Activated T-helper 17 cell treated with anti-CD3 and anti-CD28 coated beads, Interleukin-2, amount 50 U/mL, for 72 hours (primary cell): ENCODE data around the gene VPS13D. TPM values are rescaled to one million over a fixed set of nuclear protein-coding genes. Genes with fewer than 3 reads are reported as not detected.
A peak's percentile ranks its signal among the peaks of the same experiment; 100 is the strongest.
"Not testable (repeated sequence)": the region's sequence is repeated elsewhere in the genome, so short reads cannot be mapped to it uniquely, and the experiment has no call there.

Experiments
- ATAC-seq: fragments of 150-1000 bp; cut with Tn5 transposase; replicated peaks from 2 replicates; pipeline ENCODE4 v1.10.0; 2021; ENCODE audit warnings: mild to moderate bottlenecking, moderate library complexity
- H3K27ac Mint-ChIP-seq: one replicate; pipeline ENCODE4 v1.8.0; 2022; ENCODE audit warnings: mixed read lengths
- H3K27me3 Mint-ChIP-seq: one replicate; pipeline ENCODE4 v1.8.0; 2022; ENCODE audit warnings: mixed read lengths
- H3K36me3 Mint-ChIP-seq: one replicate; pipeline ENCODE4 v1.8.0; 2022; ENCODE audit warnings: low read depth, mild to moderate bottlenecking, mixed read lengths
- H3K4me1 Mint-ChIP-seq: one replicate; pipeline ENCODE4 v1.8.0; 2022; ENCODE audit warnings: mixed read lengths
- H3K4me3 Mint-ChIP-seq: one replicate; pipeline ENCODE4 v1.8.0; 2022; ENCODE audit warnings: mild to moderate bottlenecking, mixed read lengths
- H3K9me3 Mint-ChIP-seq: one replicate; pipeline ENCODE4 v1.8.0; 2022; ENCODE audit warnings: mixed read lengths
- total RNA-seq, 2 donors: library from RNA; stranded (reverse); gene quantifications; one replicate each; pipeline ENCODE4 v1.2.3, GENCODE V29; 2022

VPS13D gene
- total RNA-seq, 2 donors from 2014 or later, result 30.4 to 35.6 TPM

- Mint-ChIP-seq H3K27ac (no peak overlapping the region), H3K4me3 (no peak overlapping the region), H3K9me3 (no peaks in the 10 kb centered on the region), H3K36me3 (peaks cover 38% of the 10 kb centered on the region), H3K27me3 (no peaks in the 10 kb centered on the region), H3K4me1 (peaks cover 52% of the 10 kb centered on the region)
- no peak for ATAC-seq
Observed at GRCh38 chr1:12451560-12451900, 221.7 kb downstream of the VPS13D start.

DNA sequence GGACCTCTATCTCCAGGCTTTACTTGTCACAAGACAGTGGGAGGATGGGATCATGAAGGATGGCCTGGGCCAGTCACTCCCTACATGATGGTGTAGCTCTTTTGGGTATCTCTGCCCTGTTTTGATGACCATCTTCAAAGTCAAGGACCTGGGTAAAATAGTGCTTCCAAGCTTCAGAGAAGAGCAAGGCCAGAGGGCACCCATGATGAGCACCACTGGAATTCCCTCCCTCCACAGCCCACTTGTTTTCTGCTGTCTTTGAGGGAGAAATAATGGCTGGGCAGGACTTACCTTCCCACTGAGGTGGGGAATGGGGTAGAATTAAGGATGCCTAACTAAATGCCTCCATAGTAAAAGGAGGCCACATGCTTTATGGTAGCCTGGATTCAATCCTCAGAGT, 222.4 kb downstream of the VPS13D start:
- Mint-ChIP-seq H3K4me1 (peaks cover 52% of the 10 kb centered on the region), H3K4me3 (no peak overlapping the region), H3K9me3 (no peaks in the 10 kb centered on the region), H3K36me3 (peaks cover 45% of the 10 kb centered on the region), H3K27ac (no peak overlapping the region), H3K27me3 (no peaks in the 10 kb centered on the region)
- no peak for ATAC-seq

- H3K27me3 Mint-ChIP-seq, result no peaks in the 10 kb centered on the region
- peaks cover 44% of the 10 kb centered on the region for H3K4me1 Mint-ChIP-seq
- H3K4me3 Mint-ChIP-seq, result peak overlapping the region; percentile 47
- peaks cover 59% of the 10 kb centered on the region for H3K36me3 Mint-ChIP-seq
- no peaks in the 10 kb centered on the region for H3K9me3 Mint-ChIP-seq
- no peak for ATAC-seq
- H3K27ac Mint-ChIP-seq, result peak overlapping the region; percentile 75
Observed at GRCh38 chr1:12453400-12454343, 223.8 kb downstream of the VPS13D start.

DNA sequence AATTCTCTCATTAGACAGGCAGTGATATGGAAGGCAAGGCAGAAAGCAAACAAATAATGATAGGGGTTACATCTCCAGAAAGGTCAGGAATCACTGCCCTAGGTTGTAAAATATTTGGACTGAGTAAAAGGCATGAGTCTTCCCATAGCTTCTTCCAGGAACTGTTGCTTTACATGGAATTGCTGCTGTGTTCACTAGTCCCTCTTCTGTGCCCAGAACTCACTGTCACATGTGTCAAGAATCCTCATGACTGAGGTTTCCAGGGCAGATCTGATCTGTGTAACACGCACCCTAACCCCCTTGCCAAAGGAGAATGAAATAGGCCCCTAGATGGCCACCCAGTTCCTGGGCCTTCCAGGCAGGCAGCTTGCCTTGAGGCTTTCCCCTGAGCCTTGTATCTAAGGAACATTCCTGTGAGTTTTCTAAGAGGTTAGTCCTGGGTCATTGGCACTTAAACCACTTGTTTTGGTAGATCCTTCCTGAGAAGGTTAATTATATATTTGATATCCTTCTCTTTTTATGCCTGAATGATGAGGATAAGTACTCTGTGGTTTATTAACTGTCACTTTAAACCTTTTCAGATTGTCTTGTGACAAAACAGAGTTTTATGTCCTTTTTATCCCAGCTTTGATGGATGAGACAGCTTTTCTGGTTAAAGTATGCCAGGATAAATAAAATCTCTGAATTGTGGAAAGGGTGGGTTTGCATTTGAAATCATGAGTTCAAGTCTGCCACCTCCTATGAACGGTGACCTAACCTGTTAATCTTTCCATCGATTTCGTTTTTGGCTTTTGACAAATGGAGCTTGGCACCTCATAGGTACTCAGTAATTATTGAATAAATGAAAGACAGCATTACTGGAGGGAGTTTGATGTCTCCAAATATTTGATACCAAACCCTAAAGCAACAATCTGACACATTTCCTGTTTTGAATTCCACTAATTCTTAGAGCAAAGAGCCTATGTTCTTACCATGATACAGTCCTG, 224.9 kb downstream of the VPS13D start:
- Mint-ChIP-seq H3K4me3 (peak overlapping the region; percentile 47), H3K4me1 (peaks cover 34% of the 10 kb centered on the region), H3K36me3 (peaks cover 60% of the 10 kb centered on the region), H3K27ac (peak overlapping the region; percentile 75), H3K9me3 (no peaks in the 10 kb centered on the region), H3K27me3 (no peaks in the 10 kb centered on the region)
- no peak for ATAC-seq

DNA sequence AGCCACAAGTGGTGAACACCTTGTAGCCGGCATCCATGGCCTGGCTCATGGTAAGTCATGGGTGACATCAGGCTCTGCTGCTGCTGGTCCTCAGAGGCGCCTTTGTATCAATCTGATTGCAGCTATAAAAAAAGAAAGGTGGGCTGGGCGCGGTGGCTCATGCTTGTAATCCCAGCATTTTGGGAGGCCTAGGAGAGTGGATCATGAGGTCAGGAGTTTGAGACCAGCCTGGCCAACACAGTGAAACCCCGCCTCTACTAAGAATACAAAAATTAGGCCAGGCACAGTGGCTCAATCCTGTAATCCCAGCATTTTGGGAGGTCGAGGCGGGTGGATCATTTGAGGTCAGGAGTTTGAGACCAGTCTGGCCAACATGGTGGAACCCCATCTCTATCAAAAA, 226.3 kb downstream of the VPS13D start:
- H3K27me3 Mint-ChIP-seq, H3K9me3 Mint-ChIP-seq, H3K4me3 Mint-ChIP-seq, ATAC-seq, H3K27ac Mint-ChIP-seq: not testable (repeated sequence)
- H3K4me1 Mint-ChIP-seq, result peaks cover 23% of the 10 kb centered on the region
- peaks cover 63% of the 10 kb centered on the region for H3K36me3 Mint-ChIP-seq

GRCh38 chr1:12456979-12457378, 227.1 kb downstream of the VPS13D start:
- peaks cover 23% of the 10 kb centered on the region for H3K4me1 Mint-ChIP-seq
- no peaks in the 10 kb centered on the region for H3K9me3 Mint-ChIP-seq
- H3K36me3 Mint-ChIP-seq, result peaks cover 63% of the 10 kb centered on the region
- H3K27ac Mint-ChIP-seq, result no peak overlapping the region
- no peak for ATAC-seq
- H3K4me3 Mint-ChIP-seq, result no peak overlapping the region
- no peaks in the 10 kb centered on the region for H3K27me3 Mint-ChIP-seq

- Mint-ChIP-seq H3K4me3 (no peak overlapping the region), H3K4me1 (peaks cover 19% of the 10 kb centered on the region), H3K27me3 (no peaks in the 10 kb centered on the region), H3K27ac (no peak overlapping the region), H3K36me3 (peaks cover 68% of the 10 kb centered on the region), H3K9me3 (no peaks in the 10 kb centered on the region)
- ATAC-seq, result no peak
Observed at GRCh38 chr1:12457771-12458170, 227.9 kb downstream of the VPS13D start.

- peaks cover 73% of the 10 kb centered on the region for H3K36me3 Mint-ChIP-seq
- H3K9me3 Mint-ChIP-seq, result no peaks in the 10 kb centered on the region
- H3K27ac Mint-ChIP-seq, result no peak overlapping the region
- H3K4me1 Mint-ChIP-seq, result peaks cover 15% of the 10 kb centered on the region
- no peak overlapping the region for H3K4me3 Mint-ChIP-seq
- no peak for ATAC-seq
- H3K27me3 Mint-ChIP-seq, result no peaks in the 10 kb centered on the region
Observed at GRCh38 chr1:12458571-12458970, 228.7 kb downstream of the VPS13D start.

GRCh38 chr1:12460121-12460520, 230.3 kb downstream of the VPS13D start:
- peaks cover 4% of the 10 kb centered on the region for H3K4me1 Mint-ChIP-seq
- H3K36me3 Mint-ChIP-seq, result peaks cover 76% of the 10 kb centered on the region
- no peak overlapping the region for H3K4me3 Mint-ChIP-seq
- no peaks in the 10 kb centered on the region for H3K27me3 Mint-ChIP-seq
- H3K27ac Mint-ChIP-seq, result no peak overlapping the region
- H3K9me3 Mint-ChIP-seq, result no peaks in the 10 kb centered on the region
- ATAC-seq, result no peak

DNA sequence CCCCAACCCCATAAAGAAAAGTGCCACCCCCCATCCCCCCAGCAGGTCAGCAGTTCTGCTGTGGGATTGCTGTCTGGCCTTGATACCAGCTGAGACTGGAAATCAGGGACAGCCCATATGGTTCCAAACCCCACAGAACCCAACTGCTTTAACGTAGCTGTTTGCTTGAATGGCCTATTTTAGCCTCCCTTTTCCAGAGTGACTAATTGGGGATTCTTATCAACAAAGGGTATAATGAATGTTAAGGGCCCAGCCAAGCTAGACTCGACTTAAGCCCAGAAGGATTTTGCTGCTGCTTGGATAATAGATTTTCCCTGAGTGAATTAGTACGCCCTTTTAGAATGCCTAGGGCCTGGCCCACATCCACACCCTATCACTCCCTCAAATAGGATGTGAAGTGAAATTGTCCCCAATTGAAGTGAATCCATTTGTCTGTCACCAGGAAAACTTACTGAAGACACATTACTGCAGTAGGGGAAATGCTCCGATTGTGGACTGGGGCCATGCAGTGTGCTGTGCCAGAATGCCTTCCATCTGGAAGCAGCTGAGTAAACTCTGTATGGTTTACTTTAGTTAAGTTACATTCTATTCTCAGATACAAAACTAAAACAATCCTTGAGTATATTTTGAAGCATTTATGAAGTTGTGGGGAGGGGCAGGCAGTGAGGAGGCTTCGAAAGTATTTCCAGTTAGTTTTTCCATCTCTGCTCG, 231.2 kb downstream of the VPS13D start:
- peaks cover 80% of the 10 kb centered on the region for H3K36me3 Mint-ChIP-seq

DNA sequence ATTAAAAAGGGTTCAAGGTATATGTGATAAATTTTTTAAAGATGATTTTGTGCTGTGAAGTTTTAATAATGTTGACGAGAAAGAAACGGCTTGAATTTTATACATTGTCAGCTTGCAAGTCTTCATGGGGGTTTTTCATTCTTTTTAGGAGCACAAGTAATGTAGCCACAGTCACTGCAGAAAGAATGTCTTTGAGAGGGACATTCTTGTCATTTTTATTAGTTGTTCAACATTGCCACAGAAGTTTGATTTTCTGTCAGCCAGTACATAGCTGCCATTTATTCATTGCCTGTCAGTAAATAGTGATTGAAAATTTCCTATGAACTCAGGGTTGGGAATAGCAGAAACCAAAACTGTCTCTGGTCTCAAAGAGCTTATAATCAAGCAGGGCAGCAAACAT, 231.9 kb downstream of the VPS13D start:
- H3K36me3 Mint-ChIP-seq, result peaks cover 76% of the 10 kb centered on the region
- H3K9me3 Mint-ChIP-seq, result no peaks in the 10 kb centered on the region
- peaks cover 6% of the 10 kb centered on the region for H3K4me1 Mint-ChIP-seq
- no peak for ATAC-seq
- H3K27ac Mint-ChIP-seq, result no peak overlapping the region
- H3K27me3 Mint-ChIP-seq, result no peaks in the 10 kb centered on the region
- no peak overlapping the region for H3K4me3 Mint-ChIP-seq

More for the DNA sequence above, 231.2 kb downstream of the VPS13D start:
- Mint-ChIP-seq H3K4me3 (no peak overlapping the region), H3K27ac (no peak overlapping the region), H3K9me3 (no peaks in the 10 kb centered on the region), H3K27me3 (no peaks in the 10 kb centered on the region), H3K4me1 (peaks cover 4% of the 10 kb centered on the region)
- no peak for ATAC-seq

DNA sequence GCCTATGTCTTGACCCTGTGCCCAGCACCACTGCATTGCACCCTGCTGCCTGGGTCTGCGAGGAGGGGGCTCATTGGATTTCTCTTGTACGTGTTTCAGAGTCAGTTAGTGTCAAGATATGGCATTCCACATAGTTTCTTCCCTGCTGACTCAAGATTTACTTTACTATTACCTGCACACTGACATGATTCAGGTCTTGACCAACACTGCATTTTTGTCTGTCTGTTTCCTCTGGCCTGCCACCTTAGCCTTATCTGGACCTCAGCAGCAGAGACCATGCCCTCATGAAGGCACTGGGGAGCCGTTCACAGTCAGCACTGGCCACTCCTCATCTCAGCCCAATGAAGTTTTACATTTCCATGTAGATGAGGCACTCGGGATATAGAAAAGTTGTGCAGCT, 232.8 kb downstream of the VPS13D start:
- Mint-ChIP-seq H3K4me1 (peaks cover 14% of the 10 kb centered on the region), H3K27ac (no peak overlapping the region), H3K9me3 (no peaks in the 10 kb centered on the region), H3K27me3 (no peaks in the 10 kb centered on the region), H3K4me3 (no peak overlapping the region), H3K36me3 (peaks cover 76% of the 10 kb centered on the region)
- ATAC-seq, result no peak

DNA sequence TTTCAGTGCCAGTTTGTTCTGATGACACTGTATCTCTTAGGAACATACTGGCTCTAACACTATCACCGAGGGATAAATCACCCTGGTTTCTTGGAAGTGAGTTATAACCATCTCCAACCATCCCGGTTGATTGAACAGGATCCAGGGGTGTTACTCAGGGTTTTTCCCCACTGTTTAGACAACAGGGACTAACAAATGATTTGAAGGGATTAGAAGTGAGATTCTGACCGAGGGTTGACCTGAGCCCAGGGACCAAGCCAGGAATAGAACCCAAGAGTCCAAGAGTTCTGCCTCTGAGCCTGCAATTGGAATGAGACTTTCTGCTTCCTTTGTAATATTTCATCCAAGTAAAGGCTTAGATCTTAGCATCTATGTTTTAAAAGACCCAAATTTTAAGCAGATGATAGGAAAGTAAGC, 234.2 kb downstream of the VPS13D start:
- Mint-ChIP-seq H3K4me1 (peaks cover 20% of the 10 kb centered on the region), H3K27me3 (no peaks in the 10 kb centered on the region), H3K4me3 (no peak overlapping the region), H3K9me3 (no peaks in the 10 kb centered on the region), H3K27ac (no peak overlapping the region), H3K36me3 (peaks cover 72% of the 10 kb centered on the region)
- ATAC-seq, result no peak

DNA sequence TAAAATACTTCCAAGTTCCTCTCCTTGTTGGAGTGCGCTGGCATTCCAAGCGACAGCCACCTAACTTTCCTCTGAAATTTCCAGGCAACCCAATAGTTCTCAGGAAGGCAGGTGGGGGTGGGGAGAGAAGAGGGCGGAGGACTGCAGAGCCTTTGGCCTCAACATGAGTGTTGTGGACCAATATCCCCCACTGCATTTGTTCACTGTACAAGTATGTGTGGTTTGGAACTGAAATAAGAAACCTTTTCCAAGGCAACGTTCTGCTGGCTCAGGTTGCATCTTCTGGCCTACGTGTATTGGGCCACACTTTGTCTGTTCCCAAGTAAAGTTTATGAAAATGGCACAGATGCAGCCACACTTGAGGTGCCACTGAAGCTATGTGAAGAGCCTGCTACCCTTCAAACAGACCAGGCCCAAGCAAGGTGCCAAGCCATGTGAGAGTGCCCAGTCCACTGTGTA, 234.8 kb downstream of the VPS13D start:
- peaks cover 20% of the 10 kb centered on the region for H3K4me1 Mint-ChIP-seq
- H3K4me3 Mint-ChIP-seq, result no peak overlapping the region
- no peaks in the 10 kb centered on the region for H3K9me3 Mint-ChIP-seq
- H3K27ac Mint-ChIP-seq, result no peak overlapping the region
- no peaks in the 10 kb centered on the region for H3K27me3 Mint-ChIP-seq
- no peak for ATAC-seq
- H3K36me3 Mint-ChIP-seq, result peaks cover 68% of the 10 kb centered on the region
